T-helper 1 cell treated with Interleukin-12 subunit alpha and Interleukin-12 subunit beta and Interleukin-4 antibody, amounts not matched to agents 30 μg/mL and 1 μg/mL, for 36 hours (primary cell): Measurements from ENCODE around the gene OTUD7B.
"Not testable (repeated sequence)": the region's sequence is repeated elsewhere in the genome, so short reads cannot be mapped to it uniquely, and the experiment has no call there.

ENCODE experiments used
- H3K27ac Mint-ChIP-seq: one replicate; pipeline ENCODE4 v1.8.0; 2021; ENCODE audit warnings: mild to moderate bottlenecking, mixed read lengths
- H3K27me3 Mint-ChIP-seq: one replicate; pipeline ENCODE4 v1.8.0; 2021; ENCODE audit warnings: low read depth, mixed read lengths
- H3K36me3 Mint-ChIP-seq: one replicate; pipeline ENCODE4 v1.8.0; 2021; ENCODE audit warnings: low read depth, mixed read lengths
- H3K4me1 Mint-ChIP-seq: one replicate; pipeline ENCODE4 v1.8.0; 2021; ENCODE audit warnings: low read depth, mixed read lengths
- H3K4me3 Mint-ChIP-seq: one replicate; pipeline ENCODE4 v1.8.0; 2021; ENCODE audit warnings: mild to moderate bottlenecking, moderate library complexity, mixed read lengths
- H3K9me3 Mint-ChIP-seq: one replicate; pipeline ENCODE4 v1.8.0; 2021; ENCODE audit warnings: mixed read lengths

OTUD7B gene

GRCh38 chr1:150010393-150011115 lies at the start of gene OTUD7B:
OTUD7B (minus strand) TSS chr1:150010726; CDS start chr1:149977510, 33,216 bp downstream.
- Mint-ChIP-seq H3K4me3 (peak within 1 kb of the TSS; percentile 99), H3K36me3 (peaks cover 9% of the 10 kb centered on the region)

GRCh38 chr1:150060260-150060659 lies 49.7 kb upstream of the OTUD7B start:
- no peaks in the 10 kb centered on the region for H3K36me3 Mint-ChIP-seq
- no peak overlapping the region for H3K27ac Mint-ChIP-seq
- no peak overlapping the region for H3K4me3 Mint-ChIP-seq
- H3K4me1 Mint-ChIP-seq = no peaks in the 10 kb centered on the region
- no peaks in the 10 kb centered on the region for H3K9me3 Mint-ChIP-seq
- peaks cover 25% of the 10 kb centered on the region for H3K27me3 Mint-ChIP-seq

More at GRCh38 chr1:150010393-150011115, at the start of gene OTUD7B:
- Mint-ChIP-seq H3K4me1 (peaks cover 33% of the 10 kb centered on the region), H3K27ac (peak within 1 kb of the TSS; percentile 94), H3K9me3 (no peaks in the 10 kb centered on the region), H3K27me3 (peaks cover 2% of the 10 kb centered on the region)

- peaks cover 4% of the 10 kb centered on the region for H3K4me1 Mint-ChIP-seq
- H3K27ac Mint-ChIP-seq = no peak overlapping the region
- peaks cover 39% of the 10 kb centered on the region for H3K27me3 Mint-ChIP-seq
- no peaks in the 10 kb centered on the region for H3K9me3 Mint-ChIP-seq
- H3K4me3 Mint-ChIP-seq = no peak overlapping the region
- H3K36me3 Mint-ChIP-seq = no peaks in the 10 kb centered on the region
Observed at GRCh38 chr1:150056407-150056806, 45.9 kb upstream of the OTUD7B start.

DNA sequence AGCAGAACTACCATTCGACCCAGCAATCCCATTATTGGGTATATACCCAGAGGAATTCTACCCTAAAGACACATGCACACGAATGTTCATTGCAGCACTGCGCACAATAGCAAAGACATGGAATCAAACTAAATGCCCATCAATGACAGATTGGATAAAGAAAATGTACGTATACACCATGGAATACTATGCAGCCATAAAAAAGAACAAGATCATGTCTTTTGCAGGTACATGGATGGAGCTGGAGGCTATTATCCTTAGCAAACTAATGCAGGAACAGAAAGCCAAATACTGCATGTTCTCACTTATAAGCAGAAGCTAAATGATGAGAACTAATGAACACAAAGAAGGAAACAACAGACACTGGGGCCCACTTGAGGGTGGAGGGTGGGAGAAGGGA lies 45.0 kb upstream of the OTUD7B start:
- H3K4me3 Mint-ChIP-seq, H3K4me1 Mint-ChIP-seq, H3K27ac Mint-ChIP-seq, H3K36me3 Mint-ChIP-seq, H3K9me3 Mint-ChIP-seq: not testable (repeated sequence)
- peaks cover 42% of the 10 kb centered on the region for H3K27me3 Mint-ChIP-seq

DNA sequence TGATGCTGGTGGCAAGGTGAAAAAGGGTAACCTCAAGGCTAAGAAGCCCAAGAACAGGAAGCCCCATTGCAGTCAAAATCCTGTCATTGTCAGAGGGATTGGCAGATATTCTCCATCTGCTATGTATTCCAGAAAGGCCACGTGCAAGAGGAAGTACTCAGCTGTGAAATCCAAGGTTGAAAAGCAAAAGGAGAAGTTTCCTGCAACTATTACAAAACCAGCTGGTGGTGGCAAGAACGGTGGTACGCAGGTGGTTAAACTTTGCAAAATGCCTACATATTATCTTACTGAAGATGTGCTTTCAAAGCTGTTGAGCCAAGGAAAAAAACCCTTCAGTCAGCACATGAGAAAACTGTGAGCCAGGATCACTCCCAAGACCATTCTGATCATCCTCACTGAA lies 43.4 kb upstream of the OTUD7B start:
- H3K27ac Mint-ChIP-seq = no peak overlapping the region
- H3K4me3 Mint-ChIP-seq = no peak overlapping the region
- H3K9me3 Mint-ChIP-seq = no peaks in the 10 kb centered on the region
- H3K27me3 Mint-ChIP-seq = peaks cover 40% of the 10 kb centered on the region
- H3K36me3 Mint-ChIP-seq = no peaks in the 10 kb centered on the region
- H3K4me1 Mint-ChIP-seq = peaks cover 8% of the 10 kb centered on the region

DNA sequence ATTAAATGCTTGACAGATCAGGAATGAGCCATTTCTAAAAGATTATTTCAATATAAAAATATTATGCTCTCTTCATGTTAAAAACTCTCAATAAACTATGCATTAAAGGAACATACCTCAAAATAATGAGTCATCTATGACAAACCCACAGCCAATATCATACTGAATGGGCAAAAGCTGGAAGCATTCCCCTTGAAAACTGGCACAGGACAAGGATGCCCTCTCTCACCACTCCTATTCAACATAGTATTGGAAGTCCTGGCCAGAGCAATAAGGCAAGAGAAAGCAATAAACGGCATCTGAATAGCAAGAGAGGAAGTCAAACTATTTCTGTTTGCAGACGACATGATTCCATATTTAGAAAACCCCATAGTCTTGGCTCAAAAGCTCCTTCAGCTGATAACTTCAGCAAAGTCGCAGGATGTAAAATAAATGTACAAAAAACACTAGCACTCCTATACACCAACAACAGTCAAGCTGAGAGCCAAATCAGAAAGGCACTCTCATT lies 41.4 kb upstream of the OTUD7B start:
- H3K27ac Mint-ChIP-seq, H3K36me3 Mint-ChIP-seq, H3K4me3 Mint-ChIP-seq, H3K4me1 Mint-ChIP-seq, H3K9me3 Mint-ChIP-seq: not testable (repeated sequence)
- peaks cover 34% of the 10 kb centered on the region for H3K27me3 Mint-ChIP-seq

DNA sequence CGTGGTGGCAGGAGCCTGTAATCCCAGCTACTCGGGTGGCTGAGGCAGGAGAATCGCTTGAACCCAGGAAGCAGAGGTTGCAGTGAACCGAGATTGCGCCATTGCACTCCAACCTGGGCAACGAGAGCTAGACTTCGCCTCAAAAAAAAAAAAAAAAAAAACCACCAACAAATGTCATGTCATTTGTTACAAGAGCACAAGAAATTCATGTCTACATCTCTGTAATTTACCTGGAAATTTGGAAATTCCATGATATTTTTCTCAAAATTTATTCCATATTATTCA lies 40.5 kb upstream of the OTUD7B start:
- Mint-ChIP-seq H3K36me3 (no peaks in the 10 kb centered on the region), H3K9me3 (no peaks in the 10 kb centered on the region), H3K27me3 (peaks cover 27% of the 10 kb centered on the region), H3K27ac (no peak overlapping the region), H3K4me3 (no peak overlapping the region), H3K4me1 (peaks cover 8% of the 10 kb centered on the region)

- Mint-ChIP-seq H3K4me3 (no peak overlapping the region), H3K36me3 (no peaks in the 10 kb centered on the region), H3K9me3 (no peaks in the 10 kb centered on the region), H3K4me1 (peaks cover 8% of the 10 kb centered on the region), H3K27me3 (peaks cover 24% of the 10 kb centered on the region), H3K27ac (no peak overlapping the region)
Observed at GRCh38 chr1:150049926-150050325, 39.4 kb upstream of the OTUD7B start.

DNA sequence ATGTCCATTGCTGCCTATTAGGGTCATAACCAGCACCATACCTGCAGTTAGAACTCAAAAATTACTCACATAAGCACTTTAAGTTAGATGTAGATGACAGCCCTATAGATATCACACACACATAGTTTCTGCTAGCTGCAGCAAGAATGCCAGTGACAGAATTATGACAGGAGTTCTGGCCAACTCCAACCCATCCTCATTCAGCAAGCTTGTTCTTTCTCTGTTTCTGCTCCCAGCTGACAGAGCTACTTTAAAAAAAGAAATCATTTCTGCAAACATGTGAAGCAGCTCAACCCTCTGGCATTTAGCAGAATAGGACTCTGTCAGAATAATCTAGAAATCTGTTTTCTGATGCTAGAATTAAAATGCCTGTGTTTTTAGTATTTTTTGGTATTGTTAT lies 23.8 kb upstream of the OTUD7B start:
- Mint-ChIP-seq H3K27me3 (peaks cover 25% of the 10 kb centered on the region), H3K9me3 (no peaks in the 10 kb centered on the region), H3K4me1 (no peaks in the 10 kb centered on the region), H3K27ac (no peak overlapping the region), H3K4me3 (no peak overlapping the region), H3K36me3 (no peaks in the 10 kb centered on the region)

- Mint-ChIP-seq H3K27me3 (peaks cover 19% of the 10 kb centered on the region), H3K4me1 (no peaks in the 10 kb centered on the region), H3K36me3 (no peaks in the 10 kb centered on the region), H3K4me3 (no peak overlapping the region), H3K9me3 (no peaks in the 10 kb centered on the region), H3K27ac (no peak overlapping the region)
Observed at GRCh38 chr1:150028322-150028721, 17.8 kb upstream of the OTUD7B start.

DNA sequence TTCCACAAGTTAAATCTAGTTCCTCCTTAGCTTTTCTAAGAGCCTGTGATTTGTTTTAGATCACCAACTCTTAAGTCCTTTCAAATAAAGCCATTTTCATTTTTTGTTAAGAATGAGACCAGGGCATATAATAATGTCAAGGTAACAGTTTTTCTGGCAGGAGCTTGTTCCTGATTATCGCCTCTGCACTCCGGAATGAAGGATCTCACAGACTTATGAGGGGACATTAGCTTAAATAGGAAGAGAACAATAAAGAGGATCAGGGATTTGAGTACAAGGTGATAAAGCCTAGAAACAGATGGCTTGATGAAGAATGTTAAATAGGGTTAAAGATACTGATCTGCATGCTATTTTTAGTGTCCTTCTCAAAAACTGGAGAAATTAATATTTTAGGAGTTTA lies 13.6 kb upstream of the OTUD7B start:
- Mint-ChIP-seq H3K4me1 (no peaks in the 10 kb centered on the region), H3K27me3 (peaks cover 25% of the 10 kb centered on the region), H3K36me3 (no peaks in the 10 kb centered on the region), H3K9me3 (no peaks in the 10 kb centered on the region), H3K27ac (no peak overlapping the region), H3K4me3 (no peak overlapping the region)

DNA sequence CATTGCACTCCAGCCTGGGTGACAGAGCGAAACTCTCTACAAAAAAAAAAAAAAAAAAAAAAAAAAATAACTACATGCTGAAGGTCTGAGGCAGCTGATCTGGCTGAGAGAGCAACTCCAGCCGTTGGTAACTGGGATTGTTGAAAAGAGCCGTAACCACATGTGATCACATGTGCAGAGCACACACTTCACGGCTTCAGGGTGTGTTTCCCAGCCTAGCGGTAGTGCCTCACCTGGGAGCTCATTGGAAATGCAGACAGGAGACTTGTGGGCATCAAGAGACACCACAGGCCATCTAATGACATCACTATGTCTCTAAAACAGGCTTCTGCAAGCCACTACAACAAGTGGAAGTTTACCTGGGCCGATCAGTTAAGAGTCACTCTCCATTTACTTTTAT lies 11.8 kb upstream of the OTUD7B start:
- Mint-ChIP-seq H3K27me3 (peaks cover 20% of the 10 kb centered on the region), H3K4me1 (no peaks in the 10 kb centered on the region), H3K27ac (no peak overlapping the region), H3K36me3 (no peaks in the 10 kb centered on the region), H3K9me3 (no peaks in the 10 kb centered on the region), H3K4me3 (no peak overlapping the region)

DNA sequence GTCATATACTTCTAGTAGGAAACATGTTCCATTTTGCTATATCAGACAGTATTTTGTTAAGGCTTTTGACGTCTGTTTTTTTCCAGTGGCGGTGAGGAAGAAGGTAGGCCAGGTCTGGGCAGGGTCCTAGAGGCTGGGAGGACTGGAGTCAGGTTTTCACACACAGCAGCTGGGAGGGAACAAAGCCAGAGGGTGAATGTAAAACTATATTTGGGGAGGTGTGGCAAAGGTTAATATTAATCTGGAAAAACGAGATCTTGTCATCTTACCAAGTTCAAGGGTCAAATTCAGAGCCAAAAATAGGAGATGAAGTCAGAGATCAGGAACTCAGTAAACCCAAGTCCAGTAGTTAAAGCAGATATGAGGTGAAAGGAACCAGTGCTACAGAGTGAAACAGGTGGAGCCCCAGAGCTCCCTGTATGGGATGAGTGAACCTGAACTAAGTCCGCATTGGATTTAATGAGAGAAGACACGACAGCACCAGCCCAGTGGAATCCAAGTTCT lies 10.7 kb upstream of the OTUD7B start:
- Mint-ChIP-seq H3K36me3 (no peaks in the 10 kb centered on the region), H3K27ac (no peak overlapping the region), H3K4me1 (no peaks in the 10 kb centered on the region), H3K9me3 (no peaks in the 10 kb centered on the region), H3K27me3 (peaks cover 20% of the 10 kb centered on the region), H3K4me3 (no peak overlapping the region)

DNA sequence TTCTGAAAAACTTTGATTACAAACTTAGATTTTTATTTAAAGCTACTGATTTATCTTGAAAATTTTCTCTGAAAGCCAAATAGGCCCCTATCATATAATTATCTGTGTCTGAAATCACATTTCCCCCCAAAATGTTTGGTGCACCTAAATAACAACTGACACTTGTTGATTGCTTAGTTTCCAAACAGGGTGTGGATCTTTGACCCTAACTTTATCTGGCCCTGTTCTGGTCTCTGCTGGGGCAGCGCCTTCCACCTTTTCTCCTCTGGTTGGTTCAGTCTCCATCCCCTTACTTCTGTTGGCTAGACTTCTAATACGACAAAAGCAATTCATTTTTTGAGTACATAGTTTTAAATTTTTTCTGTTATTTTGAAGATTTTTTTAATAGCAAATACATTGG lies 10.2 kb upstream of the OTUD7B start:
- H3K27ac Mint-ChIP-seq = no peak overlapping the region
- H3K4me1 Mint-ChIP-seq = no peaks in the 10 kb centered on the region
- no peaks in the 10 kb centered on the region for H3K36me3 Mint-ChIP-seq
- H3K9me3 Mint-ChIP-seq = no peaks in the 10 kb centered on the region
- H3K27me3 Mint-ChIP-seq = peaks cover 20% of the 10 kb centered on the region
- H3K4me3 Mint-ChIP-seq = no peak overlapping the region

DNA sequence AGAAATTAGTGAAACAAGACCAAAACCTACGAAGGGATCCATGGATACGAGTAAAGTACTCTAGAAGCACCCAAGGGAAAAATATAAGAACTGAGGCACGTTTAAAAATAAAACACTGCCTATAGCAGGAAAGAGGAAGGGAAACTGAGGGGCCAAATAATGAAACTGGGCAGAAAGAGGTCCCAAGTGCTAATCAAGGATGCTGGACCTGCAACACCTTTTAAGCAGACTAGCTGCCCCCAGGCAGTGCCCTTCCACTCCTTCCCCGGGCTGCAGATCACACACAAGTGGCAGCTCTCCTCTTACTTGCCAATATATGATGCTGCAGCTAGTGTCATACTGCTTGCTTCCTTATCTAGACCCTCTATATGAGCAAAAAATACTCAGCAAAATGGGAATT lies 7.6 kb upstream of the OTUD7B start:
- Mint-ChIP-seq H3K27me3 (peaks cover 16% of the 10 kb centered on the region), H3K4me3 (no peak overlapping the region), H3K36me3 (no peaks in the 10 kb centered on the region), H3K27ac (no peak overlapping the region), H3K4me1 (peaks cover 1% of the 10 kb centered on the region), H3K9me3 (no peaks in the 10 kb centered on the region)
